GM21390 (cell line): Measurements from ENCODE around the gene CAMP.
"Not testable (repeated sequence)": the region's sequence is repeated elsewhere in the genome, so short reads cannot be mapped to it uniquely, and the experiment has no call there.

Experiments
- ATAC-seq: cut with Tn5 transposase; IDR thresholded peaks from one replicate; pipeline ENCODE4 v1.9.1; 2021; ENCODE audit not compliant: unreplicated experiment

CAMP gene

DNA sequence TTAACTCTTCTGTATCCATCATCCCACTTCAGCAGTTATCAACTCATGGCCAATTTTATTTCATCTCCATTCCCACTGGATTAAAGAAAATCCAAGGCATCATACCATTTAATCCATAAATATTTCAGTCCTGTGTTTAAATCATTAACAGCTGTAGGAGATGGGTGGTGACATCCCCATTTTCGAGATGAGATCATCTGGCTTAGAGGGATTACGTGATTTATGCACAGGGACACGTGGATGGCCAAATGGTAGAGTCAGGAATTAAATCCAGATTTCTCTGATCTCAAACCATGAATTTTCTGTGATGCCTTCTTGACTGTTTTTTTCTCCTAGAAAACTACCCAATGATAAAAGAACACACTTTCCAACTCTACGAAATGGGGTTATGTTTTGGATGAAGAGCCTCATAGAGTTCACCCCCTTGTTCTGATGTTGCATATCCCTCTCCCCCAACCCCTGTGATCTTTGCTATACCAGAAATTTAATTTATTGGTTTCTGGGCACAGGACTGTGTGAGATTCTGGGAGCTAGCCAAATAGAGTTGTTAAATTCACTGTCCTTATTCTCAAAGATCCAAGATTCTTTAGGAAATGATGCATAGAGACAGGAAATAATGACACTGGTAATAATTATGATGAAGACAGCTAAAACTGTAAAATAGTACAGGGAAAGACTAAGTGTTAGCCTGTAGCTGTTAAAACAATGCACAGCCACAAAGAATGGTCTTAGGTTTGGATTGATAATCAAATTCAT lies 25.0 kb downstream of the CAMP start:
- ATAC-seq: no peak

DNA sequence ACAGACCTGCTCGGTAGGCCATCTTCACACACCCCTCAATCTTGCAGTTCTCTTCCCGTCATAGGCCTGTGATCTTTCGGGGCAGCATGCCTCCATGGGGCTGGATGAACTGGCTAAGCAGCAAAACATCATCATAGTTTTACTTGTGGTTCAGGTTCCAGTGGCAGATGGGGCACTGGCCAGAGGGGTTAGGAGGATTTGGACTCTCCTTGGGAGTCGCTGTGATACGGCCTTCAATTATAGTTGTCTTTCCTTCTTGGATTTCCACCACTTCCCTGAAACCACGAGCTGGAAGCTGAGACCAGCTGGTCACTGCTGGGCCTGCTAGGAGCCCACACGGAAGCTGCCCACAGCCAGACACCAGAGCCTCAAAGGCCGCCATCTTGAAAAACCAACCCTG lies 33.3 kb downstream of the CAMP start:
- no peak for ATAC-seq

GRCh38 chr3:48258530-48258929 lies 35.2 kb downstream of the CAMP start:
- no peak for ATAC-seq

DNA sequence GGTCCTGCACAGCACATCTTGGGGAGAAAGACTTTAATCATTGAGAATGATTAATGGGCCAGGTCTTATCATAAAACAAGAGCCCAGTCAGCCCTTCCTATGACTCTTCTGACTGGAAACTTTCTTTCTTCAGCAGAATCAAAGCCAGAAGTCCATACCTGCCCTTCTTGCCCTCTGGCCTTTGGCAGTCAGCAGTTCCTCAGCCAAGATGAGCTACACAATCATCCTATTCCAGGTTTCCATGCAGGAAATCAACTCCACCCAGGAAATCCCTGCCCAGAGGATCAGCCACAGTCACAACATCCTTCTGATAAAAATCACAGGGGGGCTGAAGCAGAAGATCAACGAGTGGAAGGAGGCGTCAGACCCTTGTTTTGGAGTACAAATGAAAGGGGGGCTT lies 44.5 kb downstream of the CAMP start:
- ATAC-seq: no peak

DNA sequence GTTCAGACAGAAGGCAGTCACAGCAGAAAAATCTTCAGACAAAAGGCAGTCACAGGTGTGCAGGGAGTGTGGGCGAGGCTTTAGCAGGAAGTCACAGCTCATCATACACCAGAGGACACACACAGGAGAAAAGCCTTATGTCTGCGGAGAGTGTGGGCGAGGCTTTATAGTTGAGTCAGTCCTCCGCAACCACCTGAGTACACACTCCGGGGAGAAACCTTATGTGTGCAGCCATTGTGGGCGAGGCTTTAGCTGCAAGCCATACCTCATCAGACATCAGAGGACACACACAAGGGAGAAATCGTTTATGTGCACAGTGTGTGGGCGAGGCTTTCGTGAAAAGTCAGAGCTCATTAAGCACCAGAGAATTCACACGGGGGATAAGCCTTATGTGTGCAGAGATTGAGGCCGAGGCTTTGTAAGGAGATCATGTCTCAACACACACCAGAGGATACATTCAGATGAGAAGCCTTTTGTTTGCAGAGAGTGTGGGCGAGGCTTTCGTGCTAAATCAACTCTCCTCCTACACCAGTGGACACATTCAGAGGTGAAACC lies 45.2 kb downstream of the CAMP start:
- no peak for ATAC-seq

- no peak for ATAC-seq
Measured at GRCh38 chr3:48268936-48269561, 45.8 kb downstream of the CAMP start.

DNA sequence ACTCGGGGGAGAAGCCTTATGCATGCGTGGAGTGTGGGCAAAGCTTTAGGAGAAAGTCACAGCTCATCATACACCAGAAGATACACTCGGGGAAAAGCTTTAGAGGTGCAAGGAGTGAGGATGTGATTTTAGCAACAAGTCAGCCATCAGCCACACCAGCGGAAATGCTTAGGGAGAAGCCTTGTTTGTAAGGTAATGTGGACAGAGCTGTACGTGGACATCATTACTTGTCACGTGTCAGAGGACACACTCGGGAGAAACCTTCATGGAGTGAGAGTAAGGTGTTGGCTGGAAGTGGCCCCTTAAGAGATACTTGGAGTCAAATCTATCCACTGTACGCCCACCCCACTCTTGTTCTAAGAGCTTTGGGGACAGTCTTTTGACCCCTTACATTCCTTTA lies 46.3 kb downstream of the CAMP start:
- ATAC-seq: no peak

DNA sequence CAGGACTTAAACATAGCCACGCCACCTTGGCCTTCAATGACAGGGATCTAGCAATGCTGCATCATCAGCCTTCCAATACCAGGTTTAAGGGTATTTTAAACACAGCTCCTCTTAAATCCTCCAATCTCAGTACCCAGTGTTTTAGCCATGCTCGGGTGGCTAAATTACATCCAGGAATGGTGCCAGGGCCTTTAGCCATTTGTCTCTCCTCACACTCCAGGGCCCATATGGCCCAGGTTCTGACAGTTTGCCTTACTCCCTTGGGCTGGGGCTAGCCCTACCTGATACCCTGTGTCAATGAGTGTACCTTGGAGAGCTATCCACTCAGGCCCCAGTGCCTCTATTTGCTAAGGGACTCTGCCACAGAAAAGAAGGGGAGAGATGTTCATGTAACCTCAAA lies 47.0 kb downstream of the CAMP start:
- ATAC-seq: no peak

DNA sequence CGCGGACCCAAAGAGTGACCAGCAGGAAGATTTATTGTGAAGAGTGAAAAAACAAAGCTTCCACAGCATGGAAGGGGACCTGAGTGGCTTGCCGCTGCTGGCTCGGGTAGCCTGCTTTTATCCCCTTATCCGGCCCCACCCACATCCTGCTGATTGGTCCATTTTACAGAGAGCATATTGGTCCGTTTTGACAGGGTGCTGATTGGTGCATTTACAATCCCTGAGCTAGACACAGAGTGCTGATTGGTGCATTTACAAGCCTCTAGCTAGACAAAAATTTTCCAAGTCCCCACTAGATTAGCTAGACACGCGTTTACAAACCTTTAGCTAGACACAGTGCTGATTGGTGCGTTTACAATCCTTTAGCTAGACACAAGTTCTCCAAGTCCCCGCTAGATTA lies 47.9 kb downstream of the CAMP start:
- ATAC-seq: not testable (repeated sequence)

DNA sequence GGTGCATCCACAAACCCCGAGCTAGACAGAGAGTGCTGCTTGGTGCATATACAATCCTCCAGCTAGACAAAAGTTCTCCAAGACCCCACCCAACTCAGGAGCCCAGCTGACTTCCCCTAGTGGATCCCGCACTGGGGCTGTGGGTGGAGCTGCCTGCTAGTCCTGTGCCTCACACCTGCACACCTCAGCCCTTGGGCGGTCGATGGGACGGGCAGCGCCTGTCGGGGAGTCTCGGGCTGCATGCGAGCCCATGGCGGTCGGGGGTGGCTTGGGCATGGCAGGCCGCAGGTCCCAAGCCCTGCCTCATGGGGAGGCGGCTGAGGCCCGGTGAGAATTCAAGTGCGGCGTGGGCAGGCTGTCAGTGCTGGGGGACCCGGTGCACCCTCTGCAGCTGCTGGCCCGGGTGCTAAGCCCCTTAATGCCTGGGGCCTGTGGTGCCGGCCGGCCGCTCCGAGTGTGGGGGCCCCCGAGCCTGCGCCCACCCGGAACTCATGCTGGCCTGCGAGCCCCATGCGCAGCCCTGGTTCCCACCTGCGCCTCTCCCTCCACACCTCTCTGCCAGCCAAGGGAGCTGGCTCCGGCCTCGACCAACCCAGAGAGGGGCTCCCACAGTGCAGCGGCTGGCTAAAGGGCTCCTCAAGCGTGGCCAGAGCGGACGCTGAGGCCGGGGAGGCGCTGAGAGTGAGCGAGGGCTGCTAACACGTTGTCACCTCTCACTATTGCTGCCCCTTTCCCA lies 48.6 kb downstream of the CAMP start:
- no peak for ATAC-seq

- no peak for ATAC-seq
Measured at GRCh38 chr3:48273594-48274211, 50.4 kb downstream of the CAMP start.

- ATAC-seq: no peak
Measured at GRCh38 chr3:48274452-48274851, 51.2 kb downstream of the CAMP start.
